C4-2B (cell line): ENCODE results near the gene NLGN3.

ENCODE experiments used
- CTCF ChIP-seq: fragments of 450-650 bp; conservative IDR thresholded peaks from 2 replicates; pipeline ENCODE4 v1.5.1; 2017; ENCODE audit warnings: mild to moderate bottlenecking
- ZFX ChIP-seq: fragments of 450-650 bp; IDR thresholded peaks from 2 replicates; pipeline ENCODE4 v1.6.1; 2017

- no peak for TF ChIP-seq CTCF
- TF ChIP-seq ZFX = no peak
Measured at GRCh38 chrX:71191248-71191647, 46.6 kb downstream of the NLGN3 start.
